ENCODE data around the gene SMIM38.
"Not testable (repeated sequence)": the region's sequence is repeated elsewhere in the genome, so short reads cannot be mapped to it uniquely, and the experiment has no call there.

Gene SMIM38

GRCh38 chr11:69122326-69122629 lies 33.5 kb upstream of the SMIM38 start:
- DNase-seq (ENCODE audit: low spot score), result no peak

- no peak for DNase-seq (ENCODE audit: low spot score)
Measured at GRCh38 chr11:69122630-69123431, 32.9 kb upstream of the SMIM38 start.

GRCh38 chr11:69123593-69124545 lies 31.9 kb upstream of the SMIM38 start:
- DNase-seq (ENCODE audit: low spot score), result no peak

- no peak for DNase-seq (ENCODE audit: low spot score)
Measured at GRCh38 chr11:69125861-69126260, 29.9 kb upstream of the SMIM38 start.

- no peak for DNase-seq (ENCODE audit: low spot score)
Measured at GRCh38 chr11:69126286-69126685, 29.4 kb upstream of the SMIM38 start.

- no peak for DNase-seq (ENCODE audit: low spot score)
Measured at GRCh38 chr11:69127081-69127850, 28.5 kb upstream of the SMIM38 start.

- DNase-seq (ENCODE audit: low spot score), result no peak
Measured at GRCh38 chr11:69127884-69128283, 27.9 kb upstream of the SMIM38 start.

GRCh38 chr11:69129053-69129452 lies 26.7 kb upstream of the SMIM38 start:
- DNase-seq (ENCODE audit: low spot score), result no peak

GRCh38 chr11:69129647-69130046 lies 26.1 kb upstream of the SMIM38 start:
- DNase-seq (ENCODE audit: low spot score), result no peak

GRCh38 chr11:69130654-69131053 lies 25.1 kb upstream of the SMIM38 start:
- no peak for DNase-seq (ENCODE audit: low spot score)

- DNase-seq (ENCODE audit: low spot score), result no peak
Measured at GRCh38 chr11:69131121-69131566, 24.6 kb upstream of the SMIM38 start.

- peak; percentile 41 for DNase-seq (ENCODE audit: low spot score)
Measured at GRCh38 chr11:69131644-69132300, 24.0 kb upstream of the SMIM38 start.

- no peak for DNase-seq (ENCODE audit: low spot score)
Measured at GRCh38 chr11:69132301-69132670, 23.4 kb upstream of the SMIM38 start.

GRCh38 chr11:69133251-69133650 lies 22.5 kb upstream of the SMIM38 start:
- no peak for DNase-seq (ENCODE audit: low spot score)

GRCh38 chr11:69134182-69134581 lies 21.6 kb upstream of the SMIM38 start:
- DNase-seq (ENCODE audit: low spot score), result not testable (repeated sequence)

- no peak for DNase-seq (ENCODE audit: low spot score)
Measured at GRCh38 chr11:69134957-69135356, 20.8 kb upstream of the SMIM38 start.

GRCh38 chr11:69135420-69136363 lies 20.0 kb upstream of the SMIM38 start:
- no peak for DNase-seq (ENCODE audit: low spot score)

GRCh38 chr11:69136471-69136870 lies 19.3 kb upstream of the SMIM38 start:
- DNase-seq (ENCODE audit: low spot score), result no peak

- no peak for DNase-seq (ENCODE audit: low spot score)
Measured at GRCh38 chr11:69137151-69137844, 18.4 kb upstream of the SMIM38 start.

GRCh38 chr11:69138265-69138664 lies 17.5 kb upstream of the SMIM38 start:
- DNase-seq (ENCODE audit: low spot score), result no peak
